K562 (cell line): ENCODE measurements around the gene LAMA2. TPM values are rescaled to one million over a fixed set of nuclear protein-coding genes. Genes with fewer than 3 reads are reported as not detected.

Experiments
- FOXP1 ChIP-seq: sonication (generic); formaldehyde crosslinking; IDR thresholded peaks from 2 replicates; pipeline ENCODE4 v1.8.0; 2022; ENCODE audit warnings: mild to moderate bottlenecking, missing genetic modification reagents
- PCBP1 ChIP-seq: fragments of 200-400 bp; formaldehyde crosslinking; IDR thresholded peaks from 2 replicates; pipeline ENCODE4 v1.6.1; 2018; ENCODE audit warnings: mild to moderate bottlenecking, low read depth, low read length; ENCODE audit not compliant: poor library complexity, severe bottlenecking
- ZNF318 ChIP-seq, 2 experiments: fragments of 450-650 bp; IDR thresholded peaks; 2 replicates each; pipeline ENCODE4 v1.6.1; 2016; ENCODE audit warnings: mild to moderate bottlenecking in 2 of 2, borderline replicate concordance in 1 of 2, low read depth in 1 of 2, moderate library complexity in 1 of 2
- ZNF699 ChIP-seq: fragments of 250-450 bp; sonication (Bioruptor Pico); IDR thresholded peaks from 2 replicates; pipeline ENCODE4 v1.8.0; 2021; ENCODE audit warnings: mild to moderate bottlenecking, moderate library complexity; ENCODE audit not compliant: insufficient replicate concordance
- polyA plus RNA-seq, 8 experiments: library from polyadenylated mRNA; depleted of rRNA in 4 of 8; stranded (reverse) in 5 of 8; unstranded in 3 of 8; fragments of >200 nt; fragmentation: Nextera tagmentation in 2 of 8; fragmentation: Illumina TruSeq in 1 of 8; extraction: Ambion mirVana in 2 of 8; extraction: Trizol in 1 of 8; gene quantifications; 2 replicates each; pipeline versions ENCODE4 v1.2.1 to v1.2.3, GENCODE V29; 2011 to 2014; ENCODE audit warnings: inconsistent platforms in 1 of 8, missing spikeins in 1 of 8
- total RNA-seq, 7 experiments: library from RNA; depleted of rRNA in 6 of 7; stranded (reverse); fragments of >200 nt in 6 of 7; fragmentation: Illumina TruSeq in 2 of 7; extraction: Trizol in 2 of 7; gene quantifications; 2 replicates each; pipeline versions ENCODE4 v1.2.1 to v1.2.3, GENCODE V29; 2011 to 2021; ENCODE audit warnings: low replicate concordance in 1 of 7

LAMA2 gene
- total and polyA plus RNA-seq, 9 of the 15 experiments (the other 6 are each of a cell fraction or from before 2014, with no cell fraction given) = 0.04 to 1.5 (median 0.36) TPM

DNA sequence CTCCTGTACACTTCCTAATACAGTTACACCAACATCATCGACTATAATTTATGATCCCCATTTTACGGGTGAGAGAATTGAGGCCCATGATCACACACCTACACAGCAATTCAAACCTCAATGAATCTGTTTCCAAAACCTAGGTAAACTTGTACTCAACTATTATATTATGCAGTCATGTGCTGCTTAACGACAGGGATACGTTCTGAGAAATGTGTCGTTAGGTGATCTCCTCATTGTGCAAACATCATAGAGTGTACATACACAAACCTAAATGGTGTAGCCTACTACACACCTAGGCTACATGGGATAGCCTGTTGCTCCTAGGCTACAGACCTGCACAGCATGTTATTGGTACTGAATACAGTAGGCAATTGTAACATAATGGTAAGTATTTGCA is 441.4 kb downstream of the LAMA2 start (continued):
- TF ChIP-seq ZNF318 (IDR thresholded peaks at IDR 0.05; ENCODE audit: borderline replicate concordance in 1 of 2, low read depth in 1 of 2) (no peak), PCBP1 (no peak), FOXP1 (CRISPR knock-in tag) (no peak), ZNF699 (CRISPR knock-in tag) (no peak)
